Limb (tissue), 2 donors: ENCODE data around the gene CYB5R3.

Source experiments
- DNase-seq, 2 donors: peaks; one replicate each; pipeline ENCODE4 v3.0.0-alpha.2; 2016; ENCODE audit errors: extremely low spot score in 2 of 2

CYB5R3 gene

DNA sequence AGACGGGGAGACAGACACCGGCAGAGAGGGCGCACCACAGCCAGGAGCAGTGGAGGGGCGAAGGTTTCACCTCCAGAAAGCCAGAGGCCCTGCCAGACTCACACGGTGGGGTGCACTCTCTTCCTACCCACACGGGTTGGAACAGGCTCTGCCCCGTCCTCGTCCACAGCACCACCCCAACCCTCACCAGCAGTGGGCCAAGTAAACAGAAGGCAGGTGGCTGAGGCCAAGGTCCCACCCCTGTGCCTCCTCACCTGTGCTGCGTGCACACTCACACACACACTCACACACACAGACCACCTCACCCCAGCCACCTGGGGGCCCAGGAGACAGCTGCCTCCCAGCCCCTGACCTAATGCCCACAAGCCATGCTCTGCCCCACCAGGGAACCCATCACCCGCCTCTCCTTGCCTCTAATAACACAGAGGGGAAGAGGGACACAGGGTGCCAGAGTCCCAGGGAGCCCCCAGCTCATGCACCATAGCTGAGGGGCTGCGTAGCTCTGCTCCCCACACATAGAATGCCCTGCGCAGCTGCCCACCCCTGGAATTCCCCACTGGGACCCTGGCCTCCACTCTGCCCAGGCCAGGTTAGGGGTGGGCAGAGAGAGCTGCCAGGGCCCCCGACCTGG is 3.1 kb downstream of the CYB5R3 start:
- DNase-seq, result no peak

DNA sequence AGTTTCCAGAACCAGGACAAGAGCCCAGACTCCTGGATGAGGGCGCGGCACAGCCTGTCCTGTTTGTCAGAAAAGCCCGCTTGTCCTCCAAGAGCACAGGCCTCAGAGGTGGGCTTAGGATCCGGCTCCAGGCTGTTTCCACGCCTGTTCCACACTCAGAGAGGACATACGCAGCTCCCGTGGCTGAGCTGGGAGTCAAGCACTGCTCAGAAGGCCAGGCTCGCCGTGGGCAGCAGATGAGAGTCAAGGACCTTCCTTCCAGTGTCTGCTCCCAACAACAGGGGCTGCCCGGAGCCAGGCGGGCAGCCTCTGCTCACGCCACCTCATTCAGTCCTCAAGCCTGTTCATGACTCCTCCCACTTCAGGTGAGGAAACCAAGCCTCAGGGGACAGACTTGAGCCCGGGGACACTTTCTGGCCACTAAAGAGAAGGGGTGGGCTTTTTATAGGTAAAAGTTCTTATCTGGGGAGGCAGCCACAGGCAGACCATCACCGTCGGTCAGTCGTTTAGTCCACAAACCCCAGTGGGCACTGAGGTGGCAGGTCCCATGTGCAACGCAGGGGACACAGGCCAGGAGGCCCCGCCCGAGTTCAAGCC is 3.8 kb downstream of the CYB5R3 start:
- no peak for DNase-seq

DNA sequence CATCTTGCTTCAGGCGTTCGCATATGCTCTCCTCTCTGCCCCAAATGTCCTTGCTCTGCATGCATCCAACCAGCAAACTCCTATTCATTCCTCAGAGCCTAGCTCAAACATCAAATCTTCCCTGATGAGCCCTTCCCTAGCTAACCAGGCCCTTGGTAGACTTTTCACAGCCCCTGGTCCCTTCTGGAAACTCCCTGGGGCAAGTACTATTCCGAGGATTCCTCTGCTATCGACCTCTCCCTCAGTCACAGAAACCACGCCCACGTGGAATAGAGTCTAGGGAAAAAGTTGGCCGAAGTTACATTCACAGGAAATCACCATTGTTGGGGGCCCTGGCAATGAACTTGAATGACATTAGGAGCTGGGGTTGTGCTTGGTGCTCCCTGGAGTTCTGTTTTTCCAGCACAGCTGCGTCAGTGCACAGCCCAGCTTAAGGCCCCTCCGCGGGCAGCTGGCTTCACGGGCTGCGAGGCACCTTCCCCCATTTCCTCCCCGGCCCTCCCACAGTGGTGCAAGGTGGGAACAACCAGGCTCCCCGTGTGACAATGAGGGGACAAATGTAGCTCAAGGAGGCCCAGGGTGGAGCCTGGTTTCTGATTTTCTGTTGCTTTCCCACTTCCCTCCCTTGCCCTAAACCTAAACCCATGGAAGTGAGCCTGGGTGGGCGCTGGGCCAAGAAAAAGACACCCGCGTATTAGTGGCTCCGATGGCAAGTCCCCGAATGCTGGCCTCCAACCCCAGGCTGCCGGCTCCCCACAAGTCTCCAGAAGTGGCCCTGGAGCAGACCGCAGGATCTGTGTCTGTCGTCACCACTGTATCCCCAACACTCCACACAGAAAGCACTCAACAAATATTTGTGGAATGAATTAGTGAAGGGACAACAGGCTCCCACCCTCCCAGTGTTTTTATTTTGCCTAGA is 4.5 kb downstream of the CYB5R3 start:
- DNase-seq, result peak; percentile 30 to 65

DNA sequence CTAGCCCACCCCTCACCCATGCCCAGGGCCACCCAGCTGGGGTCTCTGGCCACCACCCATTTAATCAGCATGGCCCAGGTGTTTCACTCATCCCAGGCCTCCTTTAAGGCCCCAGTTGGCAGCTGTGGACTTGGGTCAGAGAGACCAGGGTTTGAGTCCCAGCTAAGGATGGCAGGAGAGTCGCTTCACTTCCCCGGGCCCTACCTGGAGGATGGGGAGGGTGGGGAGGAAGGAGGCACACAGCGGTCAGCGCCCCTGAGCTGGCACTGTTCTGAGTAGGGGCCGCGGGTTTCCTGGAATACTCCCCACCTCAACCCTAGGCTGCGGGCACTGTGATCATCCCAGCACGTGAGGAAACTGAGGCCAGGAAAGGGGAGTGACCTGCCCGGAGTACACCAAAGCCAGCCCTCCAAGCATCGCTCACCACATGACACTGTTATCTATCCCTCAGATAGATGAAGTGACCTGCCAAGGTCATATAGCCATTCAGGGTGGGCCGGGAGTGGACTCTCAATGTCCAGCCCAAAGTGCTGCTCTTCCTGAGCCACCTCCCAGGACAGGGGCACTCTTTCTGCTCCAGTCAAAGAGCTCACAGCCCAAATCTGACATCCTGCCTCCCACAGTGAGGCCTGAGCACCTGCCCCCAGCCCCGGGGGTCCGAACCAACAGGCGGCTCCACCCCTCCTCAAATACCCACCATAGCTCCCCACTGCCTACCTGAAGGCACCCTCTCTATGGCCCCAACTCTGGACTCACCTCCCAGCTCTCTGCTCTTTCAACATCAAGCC is 5.4 kb downstream of the CYB5R3 start:
- no peak for DNase-seq

DNA sequence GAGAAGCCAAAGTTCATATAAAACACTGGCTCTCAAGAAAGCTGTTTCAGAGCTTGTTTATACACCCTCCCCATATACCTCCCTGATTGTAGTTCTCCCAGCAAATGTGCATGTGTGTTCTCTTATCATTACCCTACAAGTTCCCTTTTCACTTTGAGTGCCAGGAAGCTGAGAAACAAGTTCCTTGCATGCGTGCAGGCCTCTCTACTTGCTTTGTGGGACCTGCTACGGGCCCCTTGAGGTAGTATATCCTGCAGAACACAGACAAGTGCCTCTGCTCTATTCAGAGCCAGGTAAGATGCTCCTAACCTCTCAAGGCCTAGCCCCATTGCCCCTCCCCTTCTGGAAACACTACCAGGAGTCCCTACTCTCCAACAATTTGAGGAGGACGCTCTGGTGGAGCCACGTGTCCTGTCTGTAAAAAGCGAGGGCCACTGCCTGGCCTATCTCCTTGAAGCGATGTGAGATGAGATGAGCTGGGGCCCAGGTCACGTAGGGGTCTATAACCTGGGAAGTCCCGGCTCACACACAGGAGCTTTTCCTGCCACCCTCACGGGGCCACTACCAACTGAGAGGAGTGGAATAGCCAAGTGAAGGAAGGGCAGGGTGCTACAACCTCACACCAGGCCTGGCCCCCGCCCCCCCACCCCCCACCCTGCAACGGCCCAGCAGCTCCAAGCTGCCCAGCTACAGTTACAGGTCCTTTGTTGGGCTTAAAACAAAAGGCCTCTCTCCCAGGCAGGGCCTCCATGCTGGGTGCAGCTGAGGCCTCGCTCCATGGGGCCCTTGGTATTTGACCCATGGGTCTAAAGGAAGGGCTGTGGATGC is 6.2 kb downstream of the CYB5R3 start:
- DNase-seq, result no peak

DNA sequence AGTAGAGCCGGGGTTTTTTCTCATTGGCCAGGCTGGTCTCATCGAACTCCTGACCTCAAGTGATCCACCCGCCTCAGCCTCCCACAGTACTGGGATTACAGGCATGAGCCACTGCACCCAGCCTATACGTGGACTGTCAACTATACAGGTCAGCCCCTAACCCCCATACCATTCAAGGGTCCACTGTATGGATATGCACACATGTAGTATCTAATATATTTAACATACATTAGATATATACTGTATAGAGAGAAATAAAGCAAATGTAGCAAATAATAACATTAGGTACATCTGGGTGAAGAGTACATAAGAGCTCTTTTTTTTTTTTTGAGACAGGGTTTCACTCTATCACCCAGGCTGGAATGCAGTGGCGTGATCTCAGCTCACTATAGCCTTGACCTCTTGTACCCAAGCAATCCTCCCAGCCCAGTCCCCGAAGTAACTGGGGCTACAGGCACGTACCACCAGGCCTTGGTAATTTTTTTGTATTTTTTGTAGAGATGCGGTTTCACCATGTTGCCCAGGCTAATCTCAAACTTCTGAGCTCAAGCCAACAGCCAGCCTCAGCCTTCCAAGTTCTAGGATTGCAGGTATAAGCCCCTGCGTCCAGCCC is 7.3 kb downstream of the CYB5R3 start:
- DNase-seq, result no peak

DNA sequence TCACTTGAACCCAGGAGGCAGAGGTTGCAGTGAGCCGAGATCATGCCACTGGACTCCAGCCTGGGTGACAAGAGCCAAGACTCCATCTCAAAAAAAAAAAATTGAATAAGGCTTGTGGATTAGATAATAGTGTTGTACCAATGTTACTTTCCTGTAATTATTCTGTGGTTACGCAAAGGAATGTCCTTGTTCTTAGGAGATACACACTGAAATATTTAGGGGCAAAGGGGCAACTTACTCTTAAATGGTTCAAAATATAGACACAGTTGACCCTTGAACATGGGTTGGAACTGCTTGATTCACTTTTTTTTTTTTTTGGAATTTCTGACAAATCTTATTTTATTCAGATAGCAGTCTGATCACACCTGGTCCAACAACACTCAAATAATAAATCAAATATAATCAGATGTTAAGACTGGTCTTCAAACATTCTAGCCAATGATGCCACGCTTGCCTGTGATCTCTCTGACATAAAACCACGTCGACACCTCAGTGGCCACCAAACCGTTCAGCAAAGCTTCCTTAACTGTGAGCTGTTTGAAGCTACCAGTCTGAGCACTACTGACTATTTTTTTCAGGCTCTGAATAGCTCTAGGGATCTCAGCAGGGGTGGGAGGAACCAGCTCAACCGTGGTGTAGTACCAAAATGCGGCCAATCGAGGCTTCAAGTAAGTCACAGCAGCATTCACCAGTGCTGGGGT is 9.5 kb downstream of the CYB5R3 start:
- no peak for DNase-seq

DNA sequence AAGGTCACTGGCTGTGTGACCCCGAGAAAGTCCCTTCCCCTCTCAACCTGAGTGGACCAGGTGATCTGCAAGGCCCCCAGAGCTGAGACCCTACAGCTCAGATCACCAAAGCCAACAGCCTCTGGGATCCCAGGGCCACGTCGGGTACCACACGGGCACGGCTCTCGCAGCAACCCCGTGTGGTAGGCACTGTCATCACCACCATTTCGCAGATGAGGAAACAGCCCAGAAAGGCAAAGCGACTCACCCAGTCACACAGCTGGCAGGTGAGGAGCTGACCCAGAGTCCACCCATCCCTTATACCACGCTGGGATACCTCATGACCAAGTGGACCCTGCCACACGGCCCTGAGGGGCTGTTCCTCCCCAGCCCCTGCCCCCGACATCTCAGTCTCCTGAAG is 11.6 kb downstream of the CYB5R3 start:
- no peak for DNase-seq

DNA sequence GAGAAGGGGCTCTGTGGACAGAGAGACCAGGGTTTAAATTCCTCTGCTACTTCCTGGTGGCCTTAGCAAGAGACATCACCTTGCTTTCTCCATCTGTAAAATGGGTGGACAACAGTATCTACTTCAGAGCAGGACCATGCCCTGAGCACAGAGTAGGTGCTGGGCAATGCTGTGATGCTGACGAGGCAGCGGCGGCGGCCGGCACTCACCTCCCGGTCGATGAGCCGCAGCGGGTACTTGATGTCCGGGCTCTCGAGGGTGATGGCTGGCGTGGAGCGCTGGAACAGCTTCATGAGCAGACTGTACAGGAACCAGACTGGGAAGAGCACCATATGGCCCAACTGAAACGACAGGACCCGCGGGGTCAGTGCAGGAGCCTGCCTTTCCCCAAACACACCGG is 12.7 kb downstream of the CYB5R3 start:
- DNase-seq, result no peak

DNA sequence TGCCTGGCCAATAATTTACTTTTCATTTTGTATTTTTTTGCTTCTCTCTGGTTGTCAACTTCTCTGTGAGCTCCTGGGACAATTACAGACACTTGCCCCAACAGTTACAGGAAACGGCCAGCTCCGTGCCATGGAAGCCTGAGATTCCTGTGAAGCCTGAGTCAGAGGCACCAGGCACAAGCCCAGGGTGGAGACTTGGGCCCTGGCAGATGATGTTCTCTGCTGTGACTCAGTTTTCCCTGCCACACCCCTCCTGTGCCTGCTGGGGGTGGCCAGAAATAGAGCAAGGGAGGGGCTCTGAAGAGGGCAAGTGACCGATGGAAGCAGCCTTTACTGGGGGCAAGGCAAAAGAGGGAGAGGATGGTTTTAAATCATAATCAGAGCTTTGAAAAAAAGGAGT is 13.7 kb downstream of the CYB5R3 start:
- DNase-seq, result no peak

DNA sequence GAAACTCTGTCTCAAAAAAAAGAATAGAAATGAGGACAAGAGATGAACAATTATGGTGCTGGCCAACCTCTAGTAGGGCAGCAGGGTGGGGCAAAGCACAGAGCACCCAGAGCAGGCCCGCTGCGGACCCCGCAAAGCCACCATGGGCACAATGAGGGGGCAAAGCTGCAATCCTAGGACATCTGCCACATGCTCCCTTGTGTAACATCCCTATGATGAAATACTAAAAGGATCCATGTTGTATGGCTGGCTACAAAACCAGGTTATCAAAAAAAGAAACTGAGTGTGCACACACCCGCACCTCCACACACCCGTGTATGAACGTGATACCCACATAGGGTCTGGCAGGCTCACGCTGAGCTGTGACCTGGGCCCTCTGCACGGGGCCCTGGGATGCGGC is 16.2 kb downstream of the CYB5R3 start:
- DNase-seq, result no peak

DNA sequence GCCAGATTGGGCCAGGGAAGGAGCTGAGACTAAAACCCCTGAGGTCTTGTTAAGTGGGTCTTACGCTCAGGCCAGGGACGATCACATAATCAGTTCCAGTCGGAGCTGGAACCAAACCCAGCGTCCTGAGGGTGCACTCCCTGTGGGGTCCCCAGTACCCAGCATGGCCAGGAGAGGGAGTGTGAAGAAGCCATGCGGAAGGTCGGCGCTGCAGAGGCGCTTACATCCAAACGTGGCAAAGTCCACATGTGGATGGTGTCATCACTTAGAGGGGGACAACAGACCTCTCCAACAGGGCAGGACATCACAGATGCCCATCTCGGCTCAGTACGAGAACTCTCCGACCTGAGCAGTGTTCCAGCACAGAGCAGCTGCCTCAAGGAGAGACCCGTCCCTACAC is 17.1 kb downstream of the CYB5R3 start:
- DNase-seq, result no peak

DNA sequence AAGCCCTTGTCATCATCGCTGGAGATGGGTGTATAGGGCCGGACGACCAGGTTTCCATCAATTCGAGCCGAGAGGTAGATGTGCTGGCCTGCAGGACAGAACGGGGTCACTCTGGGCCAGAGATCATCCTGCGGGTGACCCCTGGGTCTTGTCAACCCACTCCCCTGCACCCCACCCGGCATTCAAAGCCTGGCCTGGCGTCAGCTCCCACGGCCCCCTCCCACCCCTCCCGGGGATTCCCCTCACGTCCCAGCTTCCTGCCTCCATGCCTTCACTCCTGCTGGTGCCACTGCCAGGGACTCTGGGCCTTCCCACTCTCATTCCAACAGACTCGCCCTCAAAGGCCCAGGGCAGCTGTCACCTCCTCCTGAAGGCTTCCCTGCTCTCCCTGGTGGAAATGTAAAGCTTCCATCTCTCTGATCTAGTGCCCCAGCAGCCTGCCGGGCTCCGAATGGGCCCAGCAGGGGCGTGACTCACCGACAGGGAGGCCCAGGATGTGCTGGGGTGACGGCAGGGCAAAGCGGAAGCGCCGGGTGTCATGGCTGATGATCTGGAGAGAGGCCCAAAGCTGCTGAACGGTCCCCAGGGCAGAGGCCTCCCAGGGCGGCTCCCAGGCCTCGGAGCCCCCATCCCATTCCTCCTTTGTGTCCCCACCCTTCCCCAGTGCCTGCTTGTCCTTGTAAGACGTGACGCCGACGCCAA is 18.1 kb downstream of the CYB5R3 start:
- DNase-seq, result no peak

DNA sequence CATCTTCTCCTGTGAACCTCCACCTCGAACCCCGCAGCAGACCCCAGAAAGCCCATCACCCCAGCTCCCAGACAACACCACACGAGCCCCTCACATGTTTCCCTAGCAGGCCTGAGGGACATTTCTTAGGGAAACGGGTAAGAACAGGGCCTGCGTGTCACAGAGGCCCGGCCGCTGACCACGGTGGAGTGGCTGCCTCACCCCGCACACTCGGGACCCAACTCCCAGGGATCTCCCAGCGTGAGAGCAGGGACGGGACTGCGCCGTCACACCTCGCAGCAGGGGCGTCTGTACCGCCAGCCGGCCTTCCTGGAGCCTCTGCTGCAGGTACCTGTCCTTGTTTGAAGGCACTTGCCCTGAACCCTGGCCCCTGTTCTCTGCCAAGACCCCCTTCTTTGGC is 19.0 kb downstream of the CYB5R3 start:
- DNase-seq, result no peak

DNA sequence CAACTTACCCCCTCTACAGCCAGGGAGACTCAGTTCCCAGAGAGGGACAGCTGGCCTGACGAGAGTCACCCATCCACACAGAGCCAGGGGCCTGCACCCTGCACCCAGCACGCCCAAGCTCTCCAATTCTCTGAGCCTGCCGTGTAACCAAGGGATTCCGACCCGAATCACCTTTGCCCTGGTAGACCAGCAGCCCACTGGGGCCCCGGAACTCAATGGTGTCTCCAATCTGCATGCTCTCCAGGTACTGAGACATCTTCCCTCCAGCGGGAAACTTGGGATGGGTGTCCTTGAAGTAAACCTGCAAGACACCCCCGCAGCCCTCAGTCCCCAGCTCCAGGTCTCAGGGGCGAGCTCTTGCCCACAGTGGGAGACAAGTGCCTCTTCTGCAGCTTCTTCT is 21.2 kb downstream of the CYB5R3 start:
- DNase-seq, result no peak

DNA sequence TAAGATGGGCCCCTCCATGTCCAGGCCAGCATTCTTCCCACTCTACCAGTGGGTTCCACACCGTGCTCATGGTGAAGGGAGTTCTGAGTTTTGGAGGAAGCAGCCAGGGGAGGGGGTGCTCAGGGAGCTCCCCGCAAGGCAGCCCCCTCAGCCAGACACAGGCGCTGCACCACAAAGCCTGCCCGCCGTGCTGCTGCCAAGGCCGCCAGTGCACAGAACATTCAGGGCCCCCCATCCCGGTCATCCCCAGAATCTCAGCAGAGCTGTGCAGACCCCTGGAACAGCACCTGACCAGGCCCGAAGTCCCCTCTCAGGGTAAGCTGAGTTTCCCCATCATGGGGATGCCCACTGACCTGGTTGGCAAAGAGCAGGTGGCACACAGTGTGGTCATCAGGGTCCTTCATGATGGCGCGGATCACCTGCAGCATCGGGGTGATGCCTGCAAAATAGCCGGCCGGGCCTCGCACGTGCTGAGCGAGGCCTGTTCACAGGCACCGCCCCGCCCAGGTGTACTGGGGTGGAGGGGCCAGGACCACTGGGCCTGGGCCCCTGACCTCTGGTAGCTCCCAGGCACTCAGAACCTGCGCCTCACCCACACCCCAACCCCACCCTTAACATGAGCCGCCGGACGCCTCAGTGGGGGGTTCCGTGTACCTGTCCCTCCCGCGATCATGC is 22.1 kb downstream of the CYB5R3 start:
- DNase-seq, result no peak

DNA sequence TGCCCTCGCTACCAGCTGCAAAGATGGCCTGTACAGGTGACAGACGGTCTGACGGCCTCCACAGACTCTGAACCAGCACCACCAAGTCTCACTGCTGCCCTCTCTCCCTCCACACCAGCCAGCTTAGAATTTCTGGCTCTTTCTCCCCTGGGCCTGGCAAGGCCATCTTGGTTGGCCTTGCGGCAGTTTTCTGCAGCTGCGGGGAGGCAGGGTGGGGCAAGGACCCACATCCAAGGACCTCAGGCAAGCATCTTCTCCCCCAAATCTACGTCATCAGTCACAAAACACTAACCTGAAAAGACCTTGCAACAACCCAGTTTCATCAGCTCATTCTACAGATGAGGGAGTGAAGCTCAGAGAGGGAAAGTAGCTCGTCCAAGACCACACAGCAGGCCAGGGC is 22.8 kb downstream of the CYB5R3 start:
- no peak for DNase-seq

DNA sequence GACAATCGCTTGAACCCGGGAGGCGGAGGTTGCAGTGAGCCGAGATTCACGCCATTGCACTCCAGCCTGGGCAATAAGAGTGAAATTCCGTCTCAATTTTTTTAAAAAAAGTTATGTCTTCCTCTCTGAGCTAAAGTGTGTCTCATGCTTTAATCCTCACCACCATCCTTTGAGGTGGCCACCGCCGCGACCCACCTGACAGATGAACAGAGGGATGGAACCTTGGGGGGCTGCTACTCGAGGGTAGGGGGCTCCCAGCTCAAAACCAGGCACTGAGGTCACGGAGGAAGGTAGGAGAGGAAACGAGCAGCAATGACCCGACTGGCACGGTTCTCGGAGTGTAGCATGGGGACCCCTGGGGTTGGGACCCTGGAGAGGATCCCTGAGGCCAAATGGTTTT is 23.8 kb downstream of the CYB5R3 start:
- no peak for DNase-seq
